Left ventricle myocardium inferior (tissue), 1 donor: ENCODE measurements around the gene RXFP4. TPM values are rescaled to one million over a fixed set of nuclear protein-coding genes. Genes with fewer than 3 reads are reported as not detected.

ENCODE experiments used
- DNase-seq: peaks from one replicate; pipeline ENCODE4 v3.0.0-alpha.2; 2020
- H3K27ac ChIP-seq: fragments of 200-600 bp; replicated peaks from 2 replicates; pipeline ENCODE4 v1.8.0; 2021
- H3K27me3 ChIP-seq: fragments of 200-600 bp; 2 replicates; pipeline ENCODE4 v1.8.0; 2021; ENCODE audit warnings: low read depth
- H3K36me3 ChIP-seq: fragments of 200-600 bp; 2 replicates; pipeline ENCODE4 v1.8.0; 2021
- H3K4me1 ChIP-seq: fragments of 200-600 bp; 2 replicates; pipeline ENCODE4 v1.8.0; 2021
- H3K4me3 ChIP-seq: fragments of 200-600 bp; 2 replicates; pipeline ENCODE4 v1.8.0; 2021; ENCODE audit warnings: mild to moderate bottlenecking, moderate library complexity
- H3K9me3 ChIP-seq: fragments of 200-600 bp; replicated peaks from 2 replicates; pipeline ENCODE4 v1.8.0; 2021
- CTCF ChIP-seq: fragments of 200-600 bp; IDR thresholded peaks from 2 replicates; pipeline ENCODE4 v1.8.0; 2021; ENCODE audit warnings: antibody characterized with exemption, mild to moderate bottlenecking, borderline replicate concordance
- intact Hi-C: fragments of 100-400 bp; cut with micrococcal nuclease; formaldehyde crosslinking; loops from one replicate; pipeline ENCODE4 v1.11.0; 2022
- total RNA-seq: library from RNA; stranded (reverse); fragmentation: NEBNext Ultra II Directional; extraction: Animal tissue kit (Norgen Biotek cat#: 25700); gene quantifications from one replicate; pipeline ENCODE4 v1.2.1, GENCODE V29; 2021
- donor health status: DM: no; HTN: yes; CAD: no; lungs with severe emphysema.

Gene RXFP4
- total RNA-seq, 1 donor from 2014 or later, result not detected

DNA sequence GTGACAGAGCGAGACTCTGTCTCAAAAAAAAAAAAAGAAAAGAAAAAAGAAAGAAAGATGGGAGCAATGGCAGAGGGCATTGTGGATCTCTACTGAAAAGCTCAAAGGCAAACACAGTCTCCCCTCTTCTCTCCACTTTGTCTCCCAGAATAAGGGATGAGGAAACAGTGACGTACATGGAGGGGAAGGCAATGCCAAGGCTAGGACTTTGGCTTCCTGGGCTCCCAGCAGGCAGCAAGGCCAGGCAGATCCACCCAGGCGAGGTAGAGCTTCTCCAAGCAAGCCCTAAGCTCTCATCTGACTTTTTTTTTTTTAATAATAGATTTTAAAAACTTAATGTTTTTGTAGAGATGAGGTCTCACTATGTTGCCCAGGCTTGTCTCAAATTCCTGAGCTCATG, 32.3 kb downstream of the RXFP4 start:
- peaks cover 13% of the 10 kb centered on the region for H3K36me3 ChIP-seq
- H3K27me3 ChIP-seq, result no peaks in the 10 kb centered on the region
- peak overlapping the region; percentile 77 for H3K4me3 ChIP-seq
- no peak for TF ChIP-seq CTCF
- intact Hi-C loops, result no loop called here
- H3K4me1 ChIP-seq, result peaks cover 99% of the 10 kb centered on the region
- peak overlapping the region; percentile 99 for H3K27ac ChIP-seq
- no peak for DNase-seq
- no peaks in the 10 kb centered on the region for H3K9me3 ChIP-seq

- TF ChIP-seq CTCF, result no peak
- no peaks in the 10 kb centered on the region for H3K9me3 ChIP-seq
- intact Hi-C loops, result no loop called here
- peaks cover 99% of the 10 kb centered on the region for H3K4me1 ChIP-seq
- H3K4me3 ChIP-seq, result peak overlapping the region; percentile 77
- DNase-seq, result no peak
- H3K36me3 ChIP-seq, result peaks cover 9% of the 10 kb centered on the region
- no peaks in the 10 kb centered on the region for H3K27me3 ChIP-seq
- H3K27ac ChIP-seq, result peak overlapping the region; percentile 99
These were observed 33.0 kb downstream of the RXFP4 start for GRCh38 chr1:155974208-155975115.

- H3K27me3 ChIP-seq, result no peaks in the 10 kb centered on the region
- H3K4me3 ChIP-seq, result peak overlapping the region; percentile 77
- H3K27ac ChIP-seq, result peak overlapping the region; percentile 99
- no peak for TF ChIP-seq CTCF
- intact Hi-C loops, result no loop called here
- peaks cover 6% of the 10 kb centered on the region for H3K36me3 ChIP-seq
- H3K9me3 ChIP-seq, result no peaks in the 10 kb centered on the region
- H3K4me1 ChIP-seq, result peaks cover 99% of the 10 kb centered on the region
- no peak for DNase-seq
These were observed 34.1 kb downstream of the RXFP4 start for GRCh38 chr1:155975375-155976061.

- no peak for TF ChIP-seq CTCF
- Histone ChIP-seq H3K4me3 (peak overlapping the region; percentile 77), H3K27me3 (no peaks in the 10 kb centered on the region), H3K9me3 (no peaks in the 10 kb centered on the region), H3K4me1 (peaks cover 99% of the 10 kb centered on the region), H3K36me3 (peaks cover 6% of the 10 kb centered on the region), H3K27ac (peak overlapping the region; percentile 99)
- peak; percentile 82 for DNase-seq
- intact Hi-C loops, result no loop called here
These were observed 34.8 kb downstream of the RXFP4 start for GRCh38 chr1:155976062-155976912.
